Measurements from ENCODE around the gene HDAC5. TPM values are rescaled to one million over a fixed set of nuclear protein-coding genes. Genes with fewer than 3 reads are reported as not detected.

Gene HDAC5
- total and polyA plus RNA-seq, 2 experiments from 2014 or later: 28.5 to 98.7 TPM

DNA sequence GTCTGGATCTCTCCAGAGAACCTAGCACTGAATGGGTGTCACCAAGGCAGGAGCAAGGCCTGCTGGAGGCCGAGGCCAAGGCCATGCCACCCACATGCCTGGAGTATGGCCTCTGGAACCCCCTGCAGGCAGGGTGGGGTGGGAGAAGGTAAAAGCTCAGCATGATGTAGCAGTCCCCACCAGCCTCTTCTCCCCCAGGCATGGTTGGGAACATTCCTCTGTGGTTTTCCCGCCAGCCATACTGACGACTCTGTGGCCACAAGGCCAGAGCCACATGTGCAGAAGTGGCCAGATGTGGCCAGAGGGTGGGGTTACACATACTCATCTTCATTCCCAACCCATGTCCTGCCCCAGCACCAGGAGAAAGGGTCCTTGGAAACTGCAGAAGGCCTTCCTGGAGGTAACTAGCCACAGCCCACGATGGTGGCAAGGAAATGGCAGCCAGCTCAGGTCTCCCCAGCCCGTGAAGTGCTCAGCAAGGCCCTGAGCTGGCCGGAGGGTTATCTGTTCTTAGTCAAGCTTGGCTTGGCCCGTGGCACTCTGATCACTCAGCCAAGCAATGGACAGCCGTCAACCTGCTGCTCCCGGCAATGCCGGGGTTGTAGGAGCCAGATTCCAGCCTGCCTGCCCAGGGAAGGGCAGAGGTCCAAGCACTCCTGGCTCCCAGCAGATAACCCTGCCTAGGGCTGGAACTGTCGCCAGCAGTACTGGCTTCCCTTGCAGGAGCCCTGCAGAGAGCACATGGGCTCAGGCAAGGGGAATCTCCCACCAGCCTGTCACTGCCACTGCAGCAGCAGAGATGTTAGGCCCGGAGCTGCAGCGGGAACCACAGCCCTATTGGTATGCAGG is 26.1 kb downstream of the HDAC5 start:
- H3K9me3 ChIP-seq (ENCODE audit: low read depth): no peaks in the 10 kb centered on the region
- 49 to 50% methylated on average over 13 of the region's 13 CpGs for WGBS, 2 experiments (ENCODE audit: low coverage in 1 of 2, low lambda C conversion rate in 2 of 2, missing lambda C conversion rate in 2 of 2)
- TF ChIP-seq EZH2phosphoT487 (IDR thresholded peaks at IDR 0.05; ENCODE audit: insufficient read depth, low read depth): no peak
- TF ChIP-seq EZH2 (IDR thresholded peaks at IDR 0.05; ENCODE audit: insufficient read depth, poor library complexity, severe bottlenecking): no peak
- H3K4me3 ChIP-seq: no peak overlapping the region
- peaks cover 44% of the 10 kb centered on the region for H3K4me1 ChIP-seq (ENCODE audit: insufficient read depth)
- H3K9me2 ChIP-seq (ENCODE audit: insufficient read depth): no peaks in the 10 kb centered on the region
- H3K27me3 ChIP-seq (replicated peaks; ENCODE audit: insufficient read depth): no peaks in the 10 kb centered on the region
- H3K36me3 ChIP-seq (ENCODE audit: low read depth): no peaks in the 10 kb centered on the region
- no peaks in the 10 kb centered on the region for H4K20me1 ChIP-seq (ENCODE audit: insufficient read depth)
- peak overlapping the region; percentile 99 for H3K27ac ChIP-seq
- peaks cover 10% of the 10 kb centered on the region for H3F3A ChIP-seq (ENCODE audit: insufficient read depth)
- in situ Hi-C loops (cut with MboI): no loop called here
- no peak overlapping the region for H2AFZ ChIP-seq
- peaks cover 72% of the 10 kb centered on the region for H3K79me2 ChIP-seq (ENCODE audit: insufficient read depth)
- peak; percentile 81 for DNase-seq
- H3K9ac ChIP-seq: peak overlapping the region; percentile 87
- H3K4me2 ChIP-seq (ENCODE audit: unreplicated experiment): peak overlapping the region; percentile 70

DNA sequence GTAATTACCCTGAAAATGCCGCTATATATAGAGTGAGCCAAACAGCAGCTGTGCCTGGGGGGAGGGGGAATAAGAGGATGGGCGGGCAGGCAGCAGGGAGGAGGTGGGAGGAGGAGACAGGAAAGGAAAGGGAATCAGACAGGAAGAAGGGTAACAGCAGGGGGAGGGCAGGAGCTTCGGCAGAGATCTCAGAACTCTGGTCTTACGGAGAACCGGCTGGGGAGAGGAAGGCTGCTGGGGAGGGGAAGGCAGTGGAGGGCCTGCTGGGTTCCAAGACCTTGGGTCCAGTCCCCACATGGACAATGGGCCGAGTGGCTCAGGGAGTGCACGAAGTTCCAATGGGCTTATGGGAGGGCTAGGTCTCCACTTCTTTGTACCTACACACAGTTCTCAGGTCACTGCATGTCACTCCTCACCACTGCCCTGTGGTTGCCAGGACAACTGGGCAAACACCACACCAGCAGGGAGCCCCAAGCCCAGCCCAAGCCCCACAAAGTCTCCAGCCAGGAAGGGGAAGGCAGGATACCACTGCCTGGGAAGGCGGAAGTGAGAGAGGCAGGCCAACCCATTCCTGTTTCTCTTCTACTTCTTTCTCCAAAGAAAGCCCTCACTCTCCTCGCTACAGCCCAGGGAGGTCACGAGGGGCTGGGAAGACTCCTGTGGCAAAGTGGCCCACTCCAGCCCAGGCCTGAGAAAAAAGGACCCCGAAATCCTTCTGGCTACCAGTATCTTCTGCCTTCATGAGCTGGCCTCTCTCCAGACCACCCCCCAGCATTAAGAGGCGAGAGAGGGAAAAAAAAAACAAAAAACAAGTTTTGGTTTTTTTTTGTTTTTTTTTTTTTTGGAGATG is 27.6 kb downstream of the HDAC5 start:
- Histone ChIP-seq H3K9ac (peak overlapping the region; percentile 87), H3K4me1 (ENCODE audit: insufficient read depth) (peaks cover 36% of the 10 kb centered on the region), H3K27me3 (replicated peaks; ENCODE audit: insufficient read depth) (no peaks in the 10 kb centered on the region), H3K9me2 (ENCODE audit: insufficient read depth) (no peaks in the 10 kb centered on the region), H4K20me1 (ENCODE audit: insufficient read depth) (no peaks in the 10 kb centered on the region), H3K79me2 (ENCODE audit: insufficient read depth) (peaks cover 60% of the 10 kb centered on the region), H3K4me3 (peak overlapping the region; percentile 62), H3K36me3 (ENCODE audit: low read depth) (no peaks in the 10 kb centered on the region), H2AFZ (peak overlapping the region; percentile 40), H3K9me3 (ENCODE audit: low read depth) (no peaks in the 10 kb centered on the region), H3K27ac (peak overlapping the region; percentile 99), H3K4me2 (ENCODE audit: unreplicated experiment) (peak overlapping the region; percentile 70), H3F3A (ENCODE audit: insufficient read depth) (peaks cover 11% of the 10 kb centered on the region)
- 11 to 16% methylated on average over 9 to 12 of the region's 12 CpGs for WGBS, 2 experiments (ENCODE audit: low coverage in 1 of 2, low lambda C conversion rate in 2 of 2, missing lambda C conversion rate in 2 of 2)
- peak; percentile 94 for DNase-seq
- no peak for TF ChIP-seq EZH2 (IDR thresholded peaks at IDR 0.05; ENCODE audit: insufficient read depth, poor library complexity, severe bottlenecking)
- no peak for TF ChIP-seq EZH2phosphoT487 (IDR thresholded peaks at IDR 0.05; ENCODE audit: insufficient read depth, low read depth)
- in situ Hi-C loops (cut with MboI): no loop called here

DNA sequence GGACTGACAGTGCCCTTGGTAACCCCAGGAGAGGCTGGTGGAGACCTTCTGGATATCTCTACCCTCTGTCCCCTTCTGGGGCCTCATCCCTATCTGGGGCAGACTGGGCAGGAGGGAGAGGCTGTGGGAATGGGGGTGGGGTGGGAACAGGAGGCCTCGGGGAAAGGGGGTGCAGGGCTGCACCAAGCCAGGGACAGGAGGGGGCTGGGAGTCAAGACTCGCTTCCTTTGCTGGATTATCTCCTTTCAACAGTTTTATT is 28.1 kb downstream of the HDAC5 start:
- Histone ChIP-seq H3K9me3 (ENCODE audit: low read depth) (no peaks in the 10 kb centered on the region), H3K9ac (peak overlapping the region; percentile 87), H3K36me3 (ENCODE audit: low read depth) (no peaks in the 10 kb centered on the region), H3K27me3 (replicated peaks; ENCODE audit: insufficient read depth) (no peaks in the 10 kb centered on the region), H2AFZ (peak overlapping the region; percentile 40; the same call in 1 of the 2 replicates), H4K20me1 (ENCODE audit: insufficient read depth) (no peaks in the 10 kb centered on the region), H3K9me2 (ENCODE audit: insufficient read depth) (no peaks in the 10 kb centered on the region), H3K4me2 (ENCODE audit: unreplicated experiment) (peak overlapping the region; percentile 70), H3K4me3 (peak overlapping the region; percentile 62), H3K79me2 (ENCODE audit: insufficient read depth) (peaks cover 54% of the 10 kb centered on the region), H3K27ac (peak overlapping the region; percentile 99), H3F3A (ENCODE audit: insufficient read depth) (peaks cover 13% of the 10 kb centered on the region), H3K4me1 (ENCODE audit: insufficient read depth) (peaks cover 30% of the 10 kb centered on the region)
- WGBS, 2 experiments (ENCODE audit: low coverage in 1 of 2, low lambda C conversion rate in 2 of 2, missing lambda C conversion rate in 2 of 2): 0% methylated on average over 2 of the region's 2 CpGs; no CpG with 5 or more reads in 1 of the 2 experiments
- no peak for DNase-seq
- in situ Hi-C loops (cut with MboI): no loop called here
- TF ChIP-seq EZH2 (IDR thresholded peaks at IDR 0.05; ENCODE audit: insufficient read depth, poor library complexity, severe bottlenecking) (no peak), EZH2phosphoT487 (IDR thresholded peaks at IDR 0.05; ENCODE audit: insufficient read depth, low read depth) (no peak)

DNA sequence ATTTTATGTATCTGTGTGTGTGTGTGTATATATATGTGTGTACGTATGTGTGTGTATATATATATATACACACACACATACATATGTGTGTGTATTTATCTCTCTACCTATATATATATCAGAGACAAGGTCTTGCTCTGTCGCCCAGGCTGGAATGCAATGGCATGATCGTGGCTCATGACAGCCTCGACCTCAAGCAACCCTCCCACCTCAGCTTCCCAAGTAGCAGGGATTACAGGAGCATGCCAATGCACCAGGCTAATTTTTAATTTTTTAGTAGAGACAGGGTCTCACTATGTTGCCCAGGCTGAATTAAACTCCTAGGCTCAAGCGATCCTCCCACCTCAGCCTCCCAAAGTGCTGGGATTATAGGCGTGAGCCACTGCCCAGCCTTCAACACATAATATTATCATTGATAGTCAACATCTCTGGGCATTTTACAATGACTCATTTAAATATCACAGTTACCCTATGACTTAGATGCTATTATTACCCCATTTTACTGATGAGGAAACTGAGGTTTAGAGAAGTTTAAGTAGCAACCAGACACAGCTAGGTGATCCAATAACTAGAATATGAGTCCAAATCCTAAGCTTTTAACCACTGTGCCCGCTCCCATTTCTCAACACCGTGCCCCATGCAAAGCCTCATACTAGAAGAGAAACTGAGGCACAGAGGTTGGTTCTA is 28.6 kb downstream of the HDAC5 start:
- Histone ChIP-seq H3F3A (ENCODE audit: insufficient read depth) (peaks cover 13% of the 10 kb centered on the region), H3K4me2 (ENCODE audit: unreplicated experiment) (peak overlapping the region; percentile 70), H3K36me3 (ENCODE audit: low read depth) (no peaks in the 10 kb centered on the region), H2AFZ (no peak overlapping the region), H3K4me3 (peak overlapping the region; percentile 62), H4K20me1 (ENCODE audit: insufficient read depth) (no peaks in the 10 kb centered on the region), H3K27me3 (replicated peaks; ENCODE audit: insufficient read depth) (no peaks in the 10 kb centered on the region), H3K27ac (peak overlapping the region; percentile 99), H3K79me2 (ENCODE audit: insufficient read depth) (peaks cover 49% of the 10 kb centered on the region), H3K9ac (peak overlapping the region; percentile 87), H3K4me1 (ENCODE audit: insufficient read depth) (peaks cover 28% of the 10 kb centered on the region), H3K9me2 (ENCODE audit: insufficient read depth) (no peaks in the 10 kb centered on the region), H3K9me3 (ENCODE audit: low read depth) (no peaks in the 10 kb centered on the region)
- in situ Hi-C loops (cut with MboI): no loop called here
- DNase-seq: no peak
- 83 to 85% methylated on average over 8 of the region's 8 CpGs for WGBS, 2 experiments (ENCODE audit: low coverage in 1 of 2, low lambda C conversion rate in 2 of 2, missing lambda C conversion rate in 2 of 2)
- TF ChIP-seq EZH2phosphoT487 (IDR thresholded peaks at IDR 0.05; ENCODE audit: insufficient read depth, low read depth) (no peak), EZH2 (IDR thresholded peaks at IDR 0.05; ENCODE audit: insufficient read depth, poor library complexity, severe bottlenecking) (no peak)
